ENCODE data around the gene DPH7. TPM values are rescaled to one million over a fixed set of nuclear protein-coding genes. Genes with fewer than 3 reads are reported as not detected.
"Not testable (repeated sequence)": the region's sequence is repeated elsewhere in the genome, so short reads cannot be mapped to it uniquely, and the experiment has no call there.

Gene DPH7
- total RNA-seq, 2 experiments from 2014 or later: 36.5 to 38.3 TPM

GRCh38 chr9:137607141-137607857 lies 28.6 kb upstream of the DPH7 start:
- POLR2A ChIA-PET: no interaction called here
- CTCF ChIA-PET: interaction anchor here (0.6 kb wide), 1 partner anchor 28 kb away, joined by 3 read pairs; the partner anchor contains the start of gene DPH7

DNA sequence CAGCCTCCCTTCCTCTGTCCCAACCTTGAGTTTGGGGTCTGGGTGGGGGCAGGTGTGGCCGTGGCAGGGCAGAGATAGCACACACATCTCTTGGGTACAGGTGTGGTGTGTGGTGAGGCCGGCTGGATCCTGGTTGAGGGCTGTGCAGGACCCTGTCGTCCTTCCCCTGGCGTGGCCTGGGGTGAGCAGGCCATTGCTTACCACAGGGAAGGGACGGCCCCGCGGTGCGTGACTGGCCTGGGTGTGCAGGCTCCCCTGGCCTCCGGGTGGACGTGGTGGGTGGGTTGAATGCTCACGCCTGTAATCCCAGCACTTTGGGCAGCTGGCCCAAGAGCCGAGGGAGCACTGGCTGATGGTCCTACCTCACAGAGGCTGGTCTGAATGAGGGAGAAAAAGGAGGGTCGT lies 28.0 kb upstream of the DPH7 start:
- POLR2A ChIA-PET: no interaction called here
- CTCF ChIA-PET: interaction anchor here (0.6 kb wide), 1 partner anchor 28 kb away, joined by 3 read pairs; the partner anchor contains the start of gene DPH7

- CTCF ChIA-PET: no interaction called here
Observed at GRCh38 chr9:137606005-137606621, 27.4 kb upstream of the DPH7 start.

DNA sequence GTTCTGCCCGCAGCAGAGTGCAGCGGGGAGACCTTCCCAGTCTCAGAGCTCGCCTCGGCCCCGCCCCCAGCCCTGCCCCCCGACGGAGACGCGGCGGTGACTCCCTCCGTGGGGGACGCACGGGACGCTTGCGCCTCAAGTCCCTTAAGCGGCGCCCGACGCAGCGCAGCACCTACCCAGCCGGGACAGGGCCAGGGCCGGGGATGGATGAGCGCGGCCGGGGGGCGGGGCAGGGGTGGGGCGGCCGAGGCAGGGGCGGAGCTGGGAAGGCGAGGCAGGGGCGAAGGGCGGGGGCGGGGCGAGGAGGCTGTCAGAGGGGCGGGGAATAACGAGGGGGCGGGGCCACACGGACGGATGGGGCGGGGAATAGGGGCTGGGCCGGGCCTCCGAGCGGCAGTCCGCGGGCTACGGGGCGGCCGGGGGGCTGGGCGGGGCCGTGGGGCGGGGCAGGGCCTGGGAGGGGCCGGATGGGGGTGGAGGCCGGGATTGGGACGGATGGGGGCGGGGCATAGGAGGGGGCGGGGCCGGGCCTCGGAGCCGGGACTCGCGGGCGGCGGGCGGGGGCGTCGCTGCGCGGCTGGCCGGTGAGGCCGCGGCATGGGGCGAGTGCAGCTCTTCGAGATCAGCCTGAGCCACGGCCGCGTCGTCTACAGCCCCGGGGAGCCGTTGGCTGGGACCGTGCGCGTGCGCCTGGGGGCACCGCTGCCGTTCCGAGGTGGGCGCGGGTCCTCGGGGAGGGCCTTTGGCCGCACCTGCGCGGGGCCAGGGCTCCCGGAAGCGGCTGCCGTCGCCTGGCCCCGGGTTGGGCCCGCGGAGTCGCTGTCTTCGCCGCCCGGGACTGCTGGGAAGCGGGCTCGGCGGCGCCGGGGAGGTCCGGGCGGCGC lies 26.6 kb upstream of the DPH7 start, which contains the start of gene ARRDC1:
Gene ARRDC1, plus strand, starts transcription at position 566 of the 884 bp plus-strand sequence. Its CDS starts 32 bp downstream, at position 598.
- ChIA-PET CTCF (interaction anchor here (1.2 kb wide), 1 partner anchor 23 kb away, joined by 3 read pairs; no protein-coding TSS in a partner anchor), POLR2A (interaction anchor here (0.6 to 0.9 kb wide), 4 partner anchors 11 to 519 kb away, joined by 3 to 5 read pairs (median 4); partner anchors contain the start of genes EHMT1 and ZMYND19)

More at GRCh38 chr9:137606005-137606621, 27.4 kb upstream of the DPH7 start:
- POLR2A ChIA-PET: no interaction called here

GRCh38 chr9:137604345-137605086 lies 25.8 kb upstream of the DPH7 start:
- POLR2A ChIA-PET: interaction anchor here (0.9 kb wide), 1 partner anchor 12 kb away, joined by 4 read pairs; no protein-coding TSS in a partner anchor

GRCh38 chr9:137603879-137604278 lies 25.2 kb upstream of the DPH7 start:
- CTCF ChIA-PET: interaction anchor here (1.5 kb wide), 1 partner anchor 17 kb away, joined by 5 read pairs; no protein-coding TSS in a partner anchor
- POLR2A ChIA-PET: no interaction called here

More at GRCh38 chr9:137604345-137605086, 25.8 kb upstream of the DPH7 start:
- CTCF ChIA-PET: interaction anchor here (1.2 kb wide), 1 partner anchor 24 kb away, joined by 3 read pairs; no protein-coding TSS in a partner anchor

GRCh38 chr9:137602661-137603060 lies 23.9 kb upstream of the DPH7 start:
- ChIA-PET CTCF (interaction anchor here (1.1 to 1.5 kb wide), 2 partner anchors 12 to 16 kb away, joined by 3 to 5 read pairs; partner anchors contain the start of gene ZMYND19), POLR2A (no interaction called here)

- ChIA-PET POLR2A (no interaction called here), CTCF (no interaction called here)
Observed at GRCh38 chr9:137598943-137599342, 20.2 kb upstream of the DPH7 start.

- POLR2A ChIA-PET: interaction anchor here (0.6 to 0.7 kb wide), 3 partner anchors 17 to 577 kb away, joined by 3 to 9 read pairs (median 6); no protein-coding TSS in a partner anchor
- CTCF ChIA-PET: not testable (repeated sequence)
Observed at GRCh38 chr9:137596577-137596976, 17.9 kb upstream of the DPH7 start.

DNA sequence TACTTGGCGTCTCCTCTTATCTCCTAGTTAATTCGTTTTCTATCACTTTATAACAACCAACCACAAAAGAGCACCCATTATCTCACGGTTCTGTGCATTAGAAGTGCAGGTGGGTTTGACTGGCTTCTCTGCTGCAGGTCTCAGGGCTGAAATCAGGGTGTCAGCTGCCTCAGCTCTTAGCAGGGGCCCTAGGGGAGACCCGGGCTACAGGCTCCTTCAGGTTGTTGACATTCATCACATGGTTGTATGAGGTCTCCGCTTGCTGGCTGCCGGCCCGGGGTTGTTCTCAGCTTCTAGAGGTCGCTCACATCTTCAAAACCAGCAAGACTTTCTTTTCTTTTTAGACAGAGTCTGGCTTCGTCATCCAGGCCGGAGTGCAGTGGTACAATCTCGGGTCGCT lies 14.5 kb upstream of the DPH7 start:
- POLR2A ChIA-PET: no interaction called here

GRCh38 chr9:137592767-137593166 lies 14.0 kb upstream of the DPH7 start:
- POLR2A ChIA-PET: no interaction called here
- CTCF ChIA-PET: interaction anchor here (1.1 to 1.8 kb wide), 2 partner anchors 14 to 15 kb away, joined by 3 to 5 read pairs; partner anchors contain the start of gene DPH7

More for the DNA sequence above, 14.5 kb upstream of the DPH7 start:
- CTCF ChIA-PET: interaction anchor here (1.1 to 1.8 kb wide), 2 partner anchors 14 to 15 kb away, joined by 3 to 5 read pairs; partner anchors contain the start of gene DPH7

- CTCF ChIA-PET: interaction anchor here (0.9 to 1.3 kb wide), 3 partner anchors 12 to 145 kb away, joined by 3 read pairs; no protein-coding TSS in a partner anchor
Observed at GRCh38 chr9:137590469-137591383, 12.0 kb upstream of the DPH7 start, which contains the start of gene ZMYND19. Gene ZMYND19 (minus strand): TSS chr9:137590512. CDS start chr9:137590263, 249 bp downstream.

DNA sequence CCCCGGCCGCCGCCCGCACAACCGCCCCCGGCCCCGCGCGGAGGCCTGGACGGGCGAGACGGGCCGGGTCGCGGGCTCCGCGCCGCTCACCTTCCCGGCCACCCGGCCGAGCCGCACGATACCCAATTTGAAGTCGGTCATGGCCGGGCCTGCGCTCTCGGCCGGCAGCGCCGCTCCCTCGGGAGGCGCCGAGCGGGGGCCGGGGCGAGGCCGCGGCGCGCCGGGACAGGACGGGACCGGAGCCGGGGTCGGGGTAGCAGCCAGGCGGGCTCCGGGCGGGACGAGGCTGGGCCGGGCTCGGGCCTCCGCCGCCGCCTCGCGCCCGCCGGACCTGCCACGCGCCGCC lies 11.4 kb upstream of the DPH7 start:
- POLR2A ChIA-PET: interaction anchor here (1.0 to 1.4 kb wide), 4 partner anchors 9 to 29 kb away, joined by 3 to 6 read pairs (median 4); partner anchors contain the start of genes ARRDC1 and EHMT1
- CTCF ChIA-PET: interaction anchor here (1.3 kb wide), 1 partner anchor 13 kb away, joined by 3 read pairs; no protein-coding TSS in a partner anchor

More at GRCh38 chr9:137590469-137591383, 12.0 kb upstream of the DPH7 start, which contains the start of gene ZMYND19:
- POLR2A ChIA-PET: interaction anchor here (0.6 to 1.4 kb wide), 5 partner anchors 10 to 39 kb away, joined by 3 to 6 read pairs (median 3); partner anchors contain the start of genes ARRDC1, EHMT1 and MRPL41

DNA sequence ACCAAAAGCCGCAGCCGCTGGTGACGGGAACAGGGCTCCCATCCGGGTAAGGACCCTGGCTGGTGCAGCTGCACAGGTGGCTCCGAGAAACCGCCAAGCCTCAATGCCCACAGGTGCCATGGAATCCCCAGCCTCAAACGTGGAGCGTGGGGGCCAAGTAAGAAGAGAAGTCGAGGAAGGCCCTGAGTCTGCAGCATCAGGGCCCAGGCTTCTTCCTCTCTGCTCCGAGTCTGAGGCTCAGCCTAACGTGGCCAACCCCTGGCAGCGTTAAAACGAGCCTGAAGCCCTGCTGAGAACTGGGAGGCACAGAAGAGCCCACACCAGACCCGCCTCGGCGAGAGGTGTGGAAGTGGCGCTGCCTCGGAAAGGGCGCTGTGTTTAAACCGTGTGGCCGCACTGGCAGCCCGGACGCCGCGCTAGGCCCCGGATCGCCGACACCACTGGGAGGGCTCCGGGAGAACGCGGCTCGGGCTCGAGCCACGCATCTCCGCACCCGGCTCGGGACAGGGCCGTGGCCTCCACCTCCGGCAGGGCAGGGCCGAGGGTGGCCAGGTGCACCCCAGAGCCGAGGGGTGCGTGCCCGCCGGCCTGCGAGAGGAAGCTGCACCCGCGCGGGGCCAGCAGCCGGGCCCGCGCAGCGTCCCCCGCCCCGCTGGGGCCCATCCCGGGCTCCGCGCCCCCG lies 10.9 kb upstream of the DPH7 start:
- ChIA-PET CTCF (interaction anchor here (0.6 to 2.4 kb wide), 2 partner anchors 10 to 16 kb away, joined by 3 to 8 read pairs; no protein-coding TSS in a partner anchor), POLR2A (interaction anchor here (1.4 kb wide), 1 partner anchor 10 kb away, joined by 6 read pairs; no protein-coding TSS in a partner anchor)

- POLR2A ChIA-PET: interaction anchor here (0.9 kb wide), 1 partner anchor 11 kb away, joined by 5 read pairs; the partner anchor contains the start of gene DPH7
- CTCF ChIA-PET: interaction anchor here (1.2 to 2.4 kb wide), 3 partner anchors 9 to 11 kb away, joined by 3 to 8 read pairs (median 5); no protein-coding TSS in a partner anchor
Observed at GRCh38 chr9:137588891-137589290, 10.2 kb upstream of the DPH7 start.

GRCh38 chr9:137588311-137588710 lies 9.6 kb upstream of the DPH7 start:
- POLR2A ChIA-PET: interaction anchor here (0.9 kb wide), 1 partner anchor 10 kb away, joined by 5 read pairs; the partner anchor contains the start of gene DPH7
- CTCF ChIA-PET: interaction anchor here (1.2 to 2.4 kb wide), 3 partner anchors 8 to 10 kb away, joined by 3 to 8 read pairs (median 5); no protein-coding TSS in a partner anchor
